Limb (tissue), 2 donors: Measurements from ENCODE around the gene CC2D2A.
"Not testable (repeated sequence)": the region's sequence is repeated elsewhere in the genome, so short reads cannot be mapped to it uniquely, and the experiment has no call there.

Experiments used
- DNase-seq, 2 donors: peaks; one replicate each; pipeline ENCODE4 v3.0.0-alpha.2; 2016; ENCODE audit errors: extremely low spot score in 2 of 2

CC2D2A gene

GRCh38 chr4:15515106-15515505 lies 45.4 kb downstream of the CC2D2A start:
- DNase-seq = no peak

- no peak for DNase-seq
Observed at GRCh38 chr4:15516494-15516893, 46.8 kb downstream of the CC2D2A start.

DNA sequence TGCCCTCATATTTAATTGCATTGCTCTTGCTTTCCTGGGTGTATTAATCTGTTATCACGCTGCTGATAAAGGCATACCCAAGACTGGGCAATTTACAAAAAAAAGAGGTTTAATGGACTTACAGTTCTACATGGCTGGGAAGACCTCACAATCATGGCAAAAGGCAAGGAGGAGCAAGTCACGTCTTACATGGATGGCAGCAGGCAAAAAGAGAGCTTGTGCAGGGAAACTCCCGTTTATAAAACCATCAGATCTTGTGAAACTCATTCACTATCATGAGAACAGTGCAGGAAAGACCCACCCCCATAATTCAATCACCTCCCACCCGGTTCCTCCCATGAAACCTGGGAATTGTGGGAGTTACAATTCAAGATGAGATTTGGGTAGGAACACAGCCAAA lies 48.0 kb downstream of the CC2D2A start:
- not testable (repeated sequence) for DNase-seq

- DNase-seq = no peak
Observed at GRCh38 chr4:15521442-15522039, 51.9 kb downstream of the CC2D2A start.

GRCh38 chr4:15525080-15525479 lies 55.4 kb downstream of the CC2D2A start:
- DNase-seq = no peak

GRCh38 chr4:15526924-15527592 lies 57.4 kb downstream of the CC2D2A start:
- no peak for DNase-seq

DNA sequence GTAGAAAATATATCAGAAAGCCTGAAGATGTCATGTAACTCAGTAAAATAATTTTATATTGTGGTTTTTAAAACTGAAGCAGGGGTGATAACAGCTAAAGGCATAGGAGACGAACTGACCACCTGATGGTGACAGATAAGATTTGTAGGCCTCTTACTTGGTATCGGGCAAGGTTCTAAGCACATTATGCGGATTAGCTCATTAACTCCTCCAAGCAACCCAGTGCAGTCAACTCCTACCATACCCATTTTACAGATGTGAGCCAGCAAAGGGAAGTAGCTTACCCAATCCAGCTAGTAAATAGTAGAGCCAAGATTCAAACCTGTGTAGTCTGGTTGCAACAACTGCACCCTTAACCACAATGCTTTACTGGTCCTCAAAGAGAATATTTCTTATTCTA lies 62.1 kb downstream of the CC2D2A start:
- no peak for DNase-seq

DNA sequence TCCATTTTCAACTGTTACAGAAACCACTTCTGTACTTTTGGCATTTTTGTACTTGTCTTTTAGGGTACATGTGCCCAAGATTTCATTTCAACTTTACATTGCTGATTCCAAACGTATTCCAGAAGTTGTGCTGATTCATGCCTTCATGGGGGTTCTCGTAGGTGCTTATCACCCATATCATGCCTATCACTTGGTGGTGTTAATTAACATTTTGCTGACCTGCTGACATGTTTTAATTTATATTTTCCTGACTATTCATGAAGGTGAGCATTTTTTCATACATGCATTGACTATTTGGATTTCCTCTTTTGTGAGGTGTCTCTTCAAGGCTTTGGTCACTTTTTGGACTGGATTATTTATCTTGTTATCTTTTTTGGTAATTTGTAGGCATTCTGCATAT lies 64.1 kb downstream of the CC2D2A start:
- DNase-seq = no peak

DNA sequence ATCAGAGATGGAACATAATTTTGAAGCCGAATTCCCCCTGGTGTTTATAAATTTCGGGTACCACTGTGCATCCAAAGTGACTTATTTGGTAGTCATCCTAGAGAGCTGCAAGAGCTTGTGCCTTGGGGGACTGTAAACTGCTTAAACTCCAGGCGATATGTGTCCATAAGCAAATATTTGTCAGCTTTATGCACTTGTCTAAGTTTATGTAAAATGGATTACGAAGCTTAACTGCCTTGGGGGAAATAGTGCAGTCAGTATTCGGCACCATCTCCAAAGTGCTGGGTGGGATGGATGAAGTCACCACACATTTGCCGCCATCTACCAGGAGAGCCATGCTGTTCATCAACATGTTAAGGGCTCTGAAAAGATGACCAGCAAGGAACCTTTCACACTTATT lies 65.9 kb downstream of the CC2D2A start:
- no peak for DNase-seq

DNA sequence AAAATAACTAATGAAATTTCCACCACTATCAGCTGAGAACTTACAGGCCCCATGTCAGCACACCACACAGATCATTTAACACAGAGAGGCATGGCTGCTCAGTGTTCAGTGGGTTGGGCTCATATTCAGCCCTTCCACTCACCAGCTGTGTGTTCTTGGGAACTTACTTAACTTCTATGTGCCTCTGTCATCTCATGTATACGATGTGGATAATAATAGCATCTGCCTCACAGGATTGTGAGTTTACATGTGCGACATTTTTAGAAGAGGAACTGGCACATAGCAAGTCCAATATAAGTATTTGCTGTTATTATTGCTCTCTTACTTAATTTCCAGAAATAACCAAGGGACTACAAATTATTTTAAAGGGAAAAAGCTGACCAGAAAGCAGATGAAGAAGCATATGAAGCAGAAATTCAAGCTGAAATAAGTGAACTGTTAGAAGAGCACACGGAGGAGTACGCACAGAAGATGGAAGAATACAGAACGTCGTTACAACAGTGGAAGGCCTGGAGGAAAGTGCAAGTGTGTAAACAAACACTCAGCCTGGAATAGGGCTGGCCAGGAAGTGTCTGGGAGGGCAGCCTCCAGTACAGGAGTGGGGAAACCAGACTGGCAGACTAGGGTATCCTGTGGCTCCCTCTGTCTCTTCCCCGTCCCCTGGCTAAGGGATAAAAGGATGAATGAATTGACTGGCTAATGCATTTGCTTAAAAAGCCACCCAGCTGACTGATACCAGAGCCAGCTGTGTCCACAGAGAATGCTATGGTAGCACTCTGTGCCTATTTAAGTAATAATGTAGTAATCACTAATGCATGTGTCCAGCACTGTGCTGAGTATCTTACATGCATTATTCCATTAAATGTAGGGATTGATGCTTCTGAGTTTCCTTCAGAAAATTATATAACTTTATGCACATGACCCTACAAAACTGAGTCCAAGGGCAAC lies 67.1 kb downstream of the CC2D2A start:
- DNase-seq = no peak

DNA sequence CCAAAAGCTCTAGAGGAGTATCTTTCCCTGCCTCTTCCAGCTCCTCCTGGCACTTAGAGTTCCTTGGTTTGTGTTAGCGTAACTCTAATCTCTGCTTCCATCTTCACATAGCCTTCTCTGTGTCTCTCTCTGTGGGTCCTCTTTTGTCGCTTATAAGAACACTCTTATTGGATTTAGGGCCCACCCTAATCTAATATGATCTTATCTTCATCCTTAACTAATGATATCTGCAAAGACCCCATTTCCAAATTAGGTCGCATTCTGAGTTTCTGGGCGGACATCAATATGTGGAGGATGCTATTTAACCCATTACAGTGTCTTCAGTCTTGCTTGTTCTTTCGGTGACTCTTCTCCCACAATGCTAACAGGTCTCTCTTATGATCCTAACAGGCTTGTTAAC lies 72.3 kb downstream of the CC2D2A start:
- DNase-seq = no peak

DNA sequence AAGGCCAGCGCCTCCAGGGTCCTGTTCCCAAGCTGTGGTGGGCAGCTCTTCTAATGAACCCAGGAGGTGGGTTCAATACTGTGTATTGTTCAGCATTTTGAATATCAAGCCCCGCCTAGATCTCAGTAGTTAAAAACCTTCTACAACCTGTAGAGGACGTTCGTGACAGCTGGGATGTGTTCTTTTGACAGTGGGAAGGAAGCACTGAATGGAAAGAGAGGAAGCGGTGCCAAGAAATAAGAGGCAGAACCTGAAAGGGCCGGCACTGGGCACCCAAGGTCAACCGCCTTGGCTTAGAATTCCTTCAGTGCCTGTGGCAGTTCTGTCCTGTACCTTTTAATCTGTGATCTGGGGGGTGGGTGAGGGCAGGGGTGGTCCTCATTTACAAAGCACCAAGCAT lies 73.1 kb downstream of the CC2D2A start:
- DNase-seq = no peak

DNA sequence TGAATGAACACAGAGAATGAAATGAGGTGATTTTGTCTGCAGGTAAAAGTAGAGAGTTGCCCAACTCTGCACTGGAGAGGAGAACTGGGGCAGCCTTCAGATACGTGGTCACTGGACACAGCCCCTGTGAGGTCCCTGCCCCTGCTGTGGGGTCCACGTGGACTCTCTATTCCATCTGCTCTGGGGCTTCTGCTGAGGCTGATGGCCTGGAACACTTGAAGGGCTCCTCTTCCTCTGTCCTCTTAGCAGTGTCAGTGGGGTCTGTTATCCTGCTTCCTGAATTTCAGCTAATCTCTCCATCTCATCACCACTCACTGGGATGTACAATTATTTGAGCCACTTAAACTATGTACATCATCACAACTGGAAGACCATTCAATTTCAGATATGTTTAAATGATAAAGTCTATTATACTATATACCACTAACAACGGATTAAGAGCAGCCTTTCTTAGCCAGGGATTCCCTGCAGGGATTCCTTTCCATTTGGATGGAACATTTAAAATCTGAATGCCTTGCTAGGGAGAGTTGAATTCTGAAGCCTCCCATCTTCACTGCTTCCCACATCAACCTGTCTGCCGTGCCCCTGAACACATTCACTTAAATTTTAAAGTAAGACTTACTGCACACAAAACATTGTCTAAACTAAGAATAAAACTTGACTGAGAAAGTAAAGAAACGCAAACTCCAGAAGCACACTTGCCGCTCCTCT lies 74.0 kb downstream of the CC2D2A start:
- DNase-seq = no peak

DNA sequence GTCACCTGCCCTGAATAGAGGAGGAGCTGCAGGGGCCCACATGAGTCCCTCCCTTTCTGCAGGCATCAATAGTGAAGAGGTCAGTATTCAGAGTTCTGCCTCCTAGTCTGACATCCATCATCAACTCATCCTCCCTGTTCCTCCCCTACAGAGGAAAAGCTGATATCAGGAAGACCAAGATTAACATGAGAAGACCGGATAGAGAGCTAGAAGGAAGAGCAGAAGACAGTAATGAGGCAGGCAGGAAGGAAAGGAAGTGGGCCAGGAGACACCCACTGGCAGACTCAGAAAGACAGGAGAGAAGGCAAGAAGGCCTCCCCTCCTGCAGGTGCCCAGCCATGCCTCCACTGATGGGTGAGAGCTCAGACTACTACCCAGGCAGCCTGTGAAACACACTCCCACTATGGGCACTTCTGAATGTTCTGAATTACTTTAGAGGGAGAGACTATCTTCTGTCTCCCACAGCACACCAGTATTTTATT lies 74.6 kb downstream of the CC2D2A start:
- DNase-seq = no peak

GRCh38 chr4:15545371-15545770 lies 75.7 kb downstream of the CC2D2A start:
- DNase-seq = no peak

DNA sequence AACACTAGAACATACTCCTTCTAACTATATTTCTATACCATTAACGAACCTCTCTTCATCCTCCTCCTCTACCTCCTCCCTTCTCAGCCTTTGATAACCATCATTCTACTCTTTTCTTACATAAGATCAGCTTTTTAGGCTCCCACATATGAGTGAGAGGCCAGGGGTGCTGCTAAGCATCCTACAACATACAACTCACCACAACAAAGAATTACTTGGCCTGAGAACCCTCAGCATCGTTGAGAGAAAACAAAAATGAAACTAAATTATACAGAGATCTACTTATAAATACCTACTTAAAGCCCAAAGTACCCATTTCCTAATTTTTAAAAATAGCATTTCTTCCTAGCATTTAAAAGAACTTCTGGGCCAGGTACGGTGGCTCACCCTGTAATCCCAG lies 77.7 kb downstream of the CC2D2A start:
- no peak for DNase-seq

DNA sequence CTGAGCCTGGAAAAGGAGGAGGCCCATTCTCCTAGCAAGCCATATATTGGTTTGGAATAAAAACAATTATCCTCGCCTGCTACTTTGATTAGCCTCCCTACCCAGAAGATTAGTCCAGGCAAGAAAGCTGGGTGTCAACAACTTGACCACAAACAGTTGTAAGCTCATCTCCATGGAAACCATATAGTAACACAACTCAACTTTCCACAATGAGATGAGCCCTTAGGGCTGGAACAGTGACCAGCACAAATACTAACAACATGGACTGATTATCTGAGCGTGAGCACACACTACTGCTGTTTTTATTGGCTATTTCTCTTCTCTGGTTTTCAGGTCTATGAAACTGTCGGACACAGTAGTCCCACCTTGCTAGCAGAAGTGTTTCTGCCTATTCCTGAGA lies 80.8 kb downstream of the CC2D2A start:
- DNase-seq = no peak

- DNase-seq = no peak
Observed at GRCh38 chr4:15551740-15552446, 82.2 kb downstream of the CC2D2A start.

GRCh38 chr4:15552557-15553362 lies 83.1 kb downstream of the CC2D2A start:
- DNase-seq = no peak

DNA sequence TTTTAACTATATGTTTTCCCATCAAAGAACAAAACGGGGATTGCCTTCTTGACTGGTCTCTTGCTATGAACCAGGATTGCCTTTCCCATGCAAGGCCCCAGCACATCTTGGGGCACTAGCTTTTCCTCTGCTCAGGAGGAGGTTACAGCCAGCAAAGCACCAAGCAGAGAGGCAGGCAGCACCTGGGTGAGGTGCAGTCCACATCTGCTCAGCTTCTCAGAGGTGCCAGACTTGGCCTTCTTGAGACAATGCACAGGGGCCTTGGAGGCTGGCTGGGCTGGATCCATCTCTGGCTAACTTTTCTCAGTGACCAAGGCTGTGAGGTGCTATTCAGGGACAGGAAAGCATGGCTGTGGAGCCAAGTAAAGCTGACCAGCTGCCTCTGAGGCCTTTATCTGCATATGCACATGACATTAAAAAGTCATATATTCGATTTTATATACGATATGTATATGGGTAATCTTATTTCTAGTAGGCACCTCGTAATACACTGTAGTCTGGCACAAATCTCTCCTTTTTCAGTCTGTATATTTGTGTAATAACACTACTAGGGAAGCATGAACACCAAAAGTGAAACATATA lies 86.9 kb downstream of the CC2D2A start:
- no peak for DNase-seq
